GM18519 (cell line): ENCODE measurements around the gene GAPDH.
"Not testable (repeated sequence)": the region's sequence is repeated elsewhere in the genome, so short reads cannot be mapped to it uniquely, and the experiment has no call there.

ENCODE experiments used
- ATAC-seq: cut with Tn5 transposase; IDR thresholded peaks from one replicate; pipeline ENCODE4 v1.9.1; 2021; ENCODE audit warnings: mild to moderate bottlenecking, moderate library complexity; ENCODE audit not compliant: unreplicated experiment, low FRiP score

GAPDH gene

DNA sequence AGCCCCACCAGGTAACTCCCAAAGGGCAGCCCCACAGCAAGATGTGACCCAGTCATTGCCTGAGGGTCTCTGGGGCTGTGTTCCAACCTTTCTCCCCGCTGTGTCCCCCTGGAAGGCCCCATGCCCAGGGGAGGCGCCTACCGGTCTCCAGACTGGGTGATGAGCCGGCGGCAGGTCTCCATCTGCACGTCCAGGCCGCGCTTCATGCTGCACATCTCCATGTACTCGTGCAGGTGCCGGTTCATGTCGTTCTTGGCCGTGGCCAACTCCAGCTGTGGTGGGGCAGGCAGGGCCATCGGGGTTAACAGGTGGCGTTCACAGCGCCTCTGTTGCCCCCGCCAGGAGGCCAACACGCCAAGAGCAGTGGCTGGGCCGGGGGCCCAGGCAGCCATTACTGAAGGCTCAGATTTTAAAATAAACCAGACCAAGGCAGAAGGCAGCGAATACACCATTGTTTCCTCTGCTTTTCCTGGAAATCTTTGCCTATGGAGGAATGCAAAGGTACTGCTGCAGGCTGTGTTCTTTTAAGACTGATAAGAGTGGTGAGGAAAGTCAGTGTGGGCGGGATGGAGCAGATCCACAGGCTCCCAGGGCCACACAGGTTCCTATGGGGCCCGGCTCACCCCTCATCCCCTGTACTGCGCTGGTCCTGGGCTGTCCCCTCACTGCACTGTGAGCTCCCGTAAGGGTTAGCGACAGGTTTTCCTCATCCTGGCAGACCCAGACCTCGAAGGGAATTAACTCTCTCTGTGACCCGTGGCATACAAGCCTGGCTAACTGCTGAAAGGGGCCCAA lies 7.3 kb downstream of the GAPDH start:
- ATAC-seq = no peak

DNA sequence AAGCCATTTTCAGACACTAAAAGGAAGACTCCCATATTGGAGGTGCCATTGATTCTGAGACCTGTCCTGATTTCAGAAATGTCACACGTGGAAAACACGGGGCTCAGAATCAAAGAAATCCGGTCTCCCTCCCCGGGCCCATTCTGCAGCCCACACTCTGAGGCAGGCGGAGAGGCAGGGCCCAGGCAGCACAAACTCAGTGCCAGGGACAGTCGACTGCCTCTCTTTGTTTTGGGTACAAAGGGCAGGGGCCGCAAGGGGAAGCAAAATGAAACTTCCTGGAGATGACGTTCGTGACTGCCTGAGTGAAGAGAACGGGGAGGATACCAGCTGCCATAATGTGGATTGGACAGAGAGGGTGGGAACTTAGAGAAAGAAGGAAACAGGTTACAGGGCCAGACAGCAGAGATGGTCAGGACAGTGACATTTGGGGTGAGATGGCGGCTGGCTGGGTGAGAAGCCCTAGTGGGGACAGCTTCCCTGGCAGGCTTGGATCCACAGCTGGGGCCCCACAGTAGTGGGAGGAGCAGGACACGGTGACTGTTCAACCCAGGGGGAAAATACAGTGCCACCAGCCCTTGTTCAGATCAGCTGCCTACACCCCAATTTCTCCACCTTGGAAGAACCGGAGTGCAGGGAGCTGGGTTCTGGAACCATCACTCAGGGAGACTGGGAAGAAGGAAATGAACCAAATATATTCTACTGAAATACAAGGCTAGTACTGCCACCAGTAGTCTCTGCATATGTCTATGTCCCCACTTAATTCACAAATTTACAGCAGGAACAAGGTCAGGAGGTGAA lies 8.1 kb downstream of the GAPDH start:
- no peak for ATAC-seq

DNA sequence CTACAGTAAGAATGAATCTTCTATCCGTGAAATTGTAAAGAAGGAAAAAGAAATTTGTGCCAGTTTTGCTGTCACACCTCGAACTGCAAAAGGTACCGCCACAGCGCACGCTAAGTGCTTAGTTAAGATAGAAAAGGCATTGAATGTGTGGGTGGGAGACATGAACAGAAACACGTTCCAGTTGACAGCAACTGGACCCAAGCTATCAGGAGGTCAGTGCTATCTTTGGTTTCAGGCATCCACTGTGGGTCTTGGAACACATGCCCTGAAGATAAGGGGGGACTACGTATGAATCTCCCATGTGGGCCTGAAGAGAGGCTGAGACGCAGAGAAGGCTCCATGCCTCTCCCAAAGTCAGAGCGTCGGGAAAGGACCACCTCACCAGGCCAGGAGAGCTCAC lies 11.7 kb downstream of the GAPDH start:
- no peak for ATAC-seq

DNA sequence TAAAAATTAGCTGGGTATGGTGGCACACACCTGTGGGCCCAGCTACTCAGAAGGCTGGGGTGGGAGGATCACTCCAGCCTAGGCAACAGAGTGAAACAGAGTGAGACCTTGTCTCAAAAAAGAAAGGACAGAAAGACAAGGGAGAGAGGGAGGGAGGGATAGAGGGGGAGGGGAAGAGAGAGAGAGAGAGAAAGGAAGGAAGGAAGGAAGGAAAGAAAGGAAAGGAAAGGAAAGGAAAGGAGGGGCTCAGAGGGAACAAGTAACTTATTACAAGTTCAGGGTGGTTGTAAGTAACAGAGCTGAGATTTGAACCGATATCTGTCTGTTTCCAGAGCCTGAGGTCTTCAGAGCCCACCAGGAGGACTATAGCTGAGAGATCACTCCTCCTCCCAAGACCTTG lies 13.2 kb downstream of the GAPDH start:
- ATAC-seq = no peak

DNA sequence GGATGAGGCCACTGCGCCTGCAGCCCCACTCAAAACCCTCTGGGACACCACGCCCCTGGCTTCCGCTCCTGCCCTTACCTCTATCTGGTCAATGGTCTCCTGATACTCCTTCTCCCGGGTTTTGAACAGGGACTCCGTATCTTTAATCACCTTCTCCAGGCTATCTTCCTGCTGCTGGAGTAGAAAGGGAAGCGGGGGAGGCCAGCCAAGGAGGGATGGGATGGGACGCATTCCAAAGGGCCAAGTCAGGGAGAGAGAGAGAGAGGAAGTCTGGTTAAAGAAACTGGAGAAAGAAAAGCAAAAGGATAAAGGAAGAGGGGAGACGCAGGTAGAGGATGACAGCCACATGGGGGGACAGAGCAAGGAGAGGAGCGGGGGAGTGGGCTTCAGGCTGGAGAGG lies 13.7 kb downstream of the GAPDH start:
- ATAC-seq = no peak

DNA sequence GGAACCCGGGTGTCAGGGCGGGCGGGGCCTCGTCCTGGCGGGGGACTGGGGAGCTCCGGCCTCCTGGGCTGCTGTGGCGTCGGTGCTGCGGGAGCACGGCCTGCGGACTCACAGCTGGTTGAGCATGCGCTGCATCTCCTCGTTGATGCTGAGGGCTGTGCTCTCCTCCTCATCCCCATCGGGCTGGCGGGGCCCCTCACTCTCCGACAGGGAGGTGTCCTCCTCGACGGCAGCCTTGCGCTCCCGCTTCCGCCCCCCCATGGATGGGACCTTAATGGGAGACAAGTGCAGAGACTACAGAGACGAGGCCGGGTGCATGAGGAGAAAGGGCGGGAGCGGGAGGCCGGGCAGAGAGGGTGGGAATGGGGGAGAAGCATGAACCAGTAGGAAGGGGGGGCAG lies 14.2 kb downstream of the GAPDH start:
- ATAC-seq = no peak

DNA sequence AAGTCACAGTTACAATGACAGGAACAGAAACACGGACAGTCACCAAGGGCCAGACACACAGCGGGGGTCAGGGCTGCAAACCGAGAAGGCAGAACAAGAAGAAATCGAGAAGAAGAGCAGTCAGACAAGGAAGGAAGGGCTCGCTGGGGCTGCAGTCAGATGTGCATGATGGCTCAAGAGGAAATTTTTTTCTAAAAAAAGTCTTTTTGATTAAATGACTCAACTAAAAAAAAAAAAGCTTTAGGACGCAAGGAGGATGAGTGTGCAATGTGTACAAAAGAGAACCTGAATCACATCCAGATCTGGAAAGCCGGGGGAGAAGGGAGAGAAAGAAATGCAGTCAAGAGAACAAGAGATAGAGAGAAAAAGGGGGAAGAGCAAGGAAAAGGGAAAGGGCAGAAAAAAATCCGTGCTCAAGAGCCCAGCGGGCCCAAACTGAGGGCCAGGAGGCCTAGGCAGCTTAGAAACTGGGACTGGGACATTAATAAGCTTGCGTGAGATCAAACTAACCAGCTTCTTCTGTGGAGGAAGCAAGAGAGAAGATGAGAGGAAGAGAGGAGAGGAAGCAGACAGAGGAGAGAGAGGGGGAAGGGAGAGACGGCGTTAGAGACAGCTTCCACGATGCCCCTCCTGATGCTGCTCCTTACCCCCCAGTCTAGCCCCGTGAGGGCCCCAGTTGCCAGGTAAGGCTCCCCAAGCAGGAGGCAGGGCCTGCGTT lies 14.8 kb downstream of the GAPDH start:
- ATAC-seq = no peak

DNA sequence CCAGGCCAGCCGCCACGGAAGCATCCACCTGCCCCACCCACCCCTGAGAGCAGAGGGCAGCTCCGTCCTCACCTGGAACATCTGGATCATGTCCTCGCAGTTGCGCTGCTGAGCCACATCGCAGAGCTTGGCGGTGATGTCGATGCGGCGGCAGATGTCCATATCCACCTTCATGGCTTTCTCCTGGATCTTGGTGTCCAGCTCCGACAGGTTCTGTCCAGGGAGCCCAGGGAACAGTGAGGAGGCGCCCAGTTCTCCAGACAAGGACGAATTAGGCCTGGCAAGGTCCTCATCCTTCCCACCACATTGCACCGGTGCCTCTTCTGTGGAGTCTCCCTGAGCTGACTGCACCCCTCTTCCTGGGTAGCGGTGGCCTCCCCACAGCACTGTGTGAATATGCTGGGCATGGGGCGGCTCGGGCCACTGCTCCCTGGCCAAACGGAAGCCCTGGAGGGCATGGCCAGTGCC lies 15.4 kb downstream of the GAPDH start:
- ATAC-seq = no peak

DNA sequence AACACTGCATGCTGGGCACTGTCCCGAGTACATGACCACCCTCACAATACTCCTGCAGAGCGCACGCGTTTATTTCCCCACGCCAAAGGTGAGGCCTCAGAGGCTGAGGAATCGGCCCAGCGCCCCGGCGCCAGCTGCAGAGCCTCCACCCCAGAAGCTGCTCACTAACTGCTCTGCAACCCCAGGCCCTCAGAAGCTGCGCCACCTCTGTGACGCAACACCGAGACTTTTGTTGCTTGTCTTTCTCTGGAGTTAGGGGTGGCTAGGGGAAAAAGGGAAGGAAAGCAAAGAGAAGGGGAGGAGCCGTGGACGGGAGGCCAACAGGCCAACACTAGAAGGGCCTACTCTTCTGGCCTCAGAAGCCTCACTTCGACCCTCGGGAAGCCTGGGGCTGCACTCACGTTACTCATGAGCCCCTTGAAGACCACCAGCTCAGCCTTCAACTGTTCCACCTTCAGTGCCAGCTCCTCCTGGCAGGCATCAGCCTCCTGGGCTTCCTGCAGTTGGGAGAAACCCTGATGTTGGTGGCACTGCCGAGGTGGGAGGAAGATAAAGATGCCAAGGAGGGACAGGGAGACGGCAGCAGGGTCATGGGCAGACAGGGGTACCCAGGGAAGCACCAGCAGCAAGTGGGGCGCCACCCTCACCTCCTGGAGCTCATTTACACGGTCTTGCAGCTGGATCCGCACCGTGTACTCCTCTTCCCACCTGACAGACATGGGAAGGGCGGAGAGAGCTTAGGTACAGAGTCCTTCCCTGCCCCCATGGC lies 16.2 kb downstream of the GAPDH start:
- ATAC-seq = no peak

DNA sequence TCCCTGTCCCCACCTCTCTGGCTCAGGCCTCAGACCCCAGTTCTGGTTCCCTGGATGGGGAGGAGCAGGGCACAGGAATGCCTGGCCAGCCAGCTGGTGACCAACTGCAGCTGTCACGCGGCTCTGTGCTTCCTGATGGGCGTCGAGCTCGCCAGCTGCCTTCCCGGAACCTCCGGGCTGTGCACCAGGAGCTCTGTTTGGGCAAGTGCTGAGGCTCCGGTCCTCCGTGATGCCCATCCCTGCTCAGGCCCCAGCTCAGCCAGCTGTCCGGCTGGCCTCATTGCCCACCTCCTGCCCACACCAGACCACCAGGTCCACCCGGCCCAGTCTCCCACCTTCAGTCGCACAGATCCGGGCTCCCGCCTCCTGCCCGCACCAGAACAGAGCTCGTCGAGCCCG lies 16.7 kb downstream of the GAPDH start:
- ATAC-seq = no peak

DNA sequence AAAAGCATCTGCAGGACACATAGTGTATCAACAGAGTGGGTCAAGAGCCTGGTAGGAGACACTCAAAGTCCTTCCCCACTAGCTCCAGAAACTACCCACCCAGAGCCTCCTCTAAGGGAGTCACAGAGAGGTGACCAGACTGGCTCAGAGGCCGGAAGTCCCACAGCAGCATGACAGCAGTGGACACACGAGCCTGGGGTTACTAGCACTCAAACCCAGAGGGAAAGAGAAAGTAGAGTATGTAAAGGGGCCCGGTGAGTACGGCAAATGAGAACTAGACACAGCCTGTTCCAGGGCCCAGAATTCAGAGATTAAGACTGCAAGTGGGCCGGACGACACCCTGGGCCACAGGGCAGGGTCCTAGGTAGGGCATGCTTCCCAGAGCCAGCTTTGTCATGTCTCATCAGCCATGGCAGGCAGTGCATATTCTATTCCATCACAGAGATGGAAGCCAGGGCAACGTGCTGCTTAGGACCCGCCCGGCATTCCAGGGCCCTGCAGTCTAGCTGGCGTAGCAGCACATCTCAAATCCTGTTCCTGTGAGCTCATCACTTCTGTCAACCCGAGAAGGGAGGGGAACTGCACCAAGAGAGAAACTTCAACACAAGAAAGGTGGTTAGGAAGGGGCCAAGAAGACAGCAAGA lies 17.3 kb downstream of the GAPDH start:
- ATAC-seq = no peak

DNA sequence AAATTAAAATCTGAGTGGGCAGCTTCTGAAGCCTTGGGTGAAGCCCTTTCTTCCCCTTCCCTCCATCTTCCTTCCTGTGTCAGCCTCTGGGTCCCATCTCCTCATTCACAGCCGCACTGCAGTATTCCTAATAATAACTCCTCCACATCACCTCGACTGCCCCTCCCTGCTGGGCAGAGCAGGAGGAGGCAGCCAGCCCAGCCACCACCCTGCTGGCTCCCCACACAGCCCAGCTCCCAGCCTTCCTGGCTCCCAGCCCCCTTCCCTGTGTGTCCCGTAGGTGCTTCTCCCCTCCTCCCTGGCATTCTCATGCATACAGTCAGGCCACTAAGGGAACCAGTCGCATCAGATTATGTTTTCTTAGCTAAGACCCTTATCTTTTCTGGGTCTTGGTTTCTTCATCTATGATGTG lies 17.8 kb downstream of the GAPDH start:
- no peak for ATAC-seq

DNA sequence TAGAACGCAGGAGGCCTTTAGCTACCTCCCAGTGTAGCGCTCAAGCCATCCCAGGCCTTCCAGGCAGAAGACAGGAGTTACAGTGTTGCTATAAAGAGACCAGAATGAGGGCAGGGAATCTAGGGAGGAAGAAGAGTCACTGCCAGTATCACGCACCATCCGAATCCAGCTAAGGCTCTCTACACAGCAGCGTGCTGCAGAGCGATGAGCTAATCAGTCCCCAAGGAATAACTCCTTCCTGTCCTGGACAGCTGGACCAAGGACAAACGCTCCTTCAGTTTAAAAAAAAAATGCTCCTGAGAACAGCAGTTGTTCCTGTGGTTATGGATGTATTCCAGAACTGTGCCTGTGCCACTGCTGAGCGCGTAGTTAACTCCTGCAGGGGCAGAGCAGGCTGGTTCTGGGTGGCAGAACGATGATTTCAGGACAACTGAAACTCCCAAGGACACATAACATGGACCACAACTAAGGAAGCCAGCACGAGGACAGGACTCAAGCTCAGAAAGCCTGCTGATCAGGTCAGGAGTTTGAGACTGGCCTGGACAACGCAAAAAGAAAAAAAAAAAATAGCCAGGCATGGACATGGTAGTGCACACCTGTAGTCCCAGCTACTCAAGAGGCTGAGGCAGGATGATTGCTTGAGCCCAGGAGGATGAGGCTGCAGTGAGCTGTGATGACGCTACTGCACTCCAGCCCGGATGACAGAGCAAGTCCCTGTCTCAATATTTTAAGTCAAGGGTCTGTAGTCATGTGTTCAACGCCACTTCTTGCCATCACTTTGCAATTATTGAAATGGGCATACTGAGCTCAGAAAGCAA lies 18.9 kb downstream of the GAPDH start:
- no peak for ATAC-seq

DNA sequence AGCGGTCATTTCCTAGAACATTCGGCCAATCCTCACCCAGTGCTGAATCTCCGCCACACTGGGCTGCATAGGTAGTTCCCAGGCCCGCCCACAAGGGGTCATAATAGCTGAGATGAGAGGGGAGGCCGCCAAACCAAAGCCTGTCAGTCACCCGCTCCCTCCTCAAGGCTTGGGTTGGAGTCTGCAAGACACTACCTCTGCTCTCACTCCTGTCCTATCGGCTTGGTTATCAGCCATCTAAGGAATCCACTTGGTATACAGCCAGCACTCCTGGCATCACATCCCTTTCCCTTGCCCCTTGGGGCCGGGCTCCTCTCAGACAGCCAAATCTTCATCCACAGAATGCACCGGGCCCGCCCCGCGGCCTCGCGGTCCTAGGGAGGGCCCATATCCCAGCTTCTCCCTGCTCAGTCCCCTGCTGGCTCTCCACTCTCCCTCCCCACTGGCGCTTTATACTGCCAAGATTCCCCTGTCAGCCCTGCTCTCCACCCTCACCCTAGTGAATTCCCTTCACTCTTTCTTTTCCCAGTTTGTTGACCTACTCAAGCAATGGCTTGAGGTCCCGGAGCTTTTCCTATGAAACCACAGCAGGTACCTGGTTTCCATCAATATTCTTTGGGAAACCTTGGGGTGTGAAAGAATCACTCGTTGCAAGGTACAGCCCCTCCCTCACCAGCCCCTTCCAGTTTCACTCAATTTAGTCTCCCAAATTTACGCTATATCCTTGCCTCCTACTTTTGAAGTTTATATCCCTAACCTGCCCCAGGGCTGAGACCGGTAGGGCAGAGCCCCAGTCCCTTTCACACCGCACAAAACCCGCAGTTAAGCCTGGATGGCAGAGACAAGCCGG lies 20.1 kb downstream of the GAPDH start:
- ATAC-seq = no peak

DNA sequence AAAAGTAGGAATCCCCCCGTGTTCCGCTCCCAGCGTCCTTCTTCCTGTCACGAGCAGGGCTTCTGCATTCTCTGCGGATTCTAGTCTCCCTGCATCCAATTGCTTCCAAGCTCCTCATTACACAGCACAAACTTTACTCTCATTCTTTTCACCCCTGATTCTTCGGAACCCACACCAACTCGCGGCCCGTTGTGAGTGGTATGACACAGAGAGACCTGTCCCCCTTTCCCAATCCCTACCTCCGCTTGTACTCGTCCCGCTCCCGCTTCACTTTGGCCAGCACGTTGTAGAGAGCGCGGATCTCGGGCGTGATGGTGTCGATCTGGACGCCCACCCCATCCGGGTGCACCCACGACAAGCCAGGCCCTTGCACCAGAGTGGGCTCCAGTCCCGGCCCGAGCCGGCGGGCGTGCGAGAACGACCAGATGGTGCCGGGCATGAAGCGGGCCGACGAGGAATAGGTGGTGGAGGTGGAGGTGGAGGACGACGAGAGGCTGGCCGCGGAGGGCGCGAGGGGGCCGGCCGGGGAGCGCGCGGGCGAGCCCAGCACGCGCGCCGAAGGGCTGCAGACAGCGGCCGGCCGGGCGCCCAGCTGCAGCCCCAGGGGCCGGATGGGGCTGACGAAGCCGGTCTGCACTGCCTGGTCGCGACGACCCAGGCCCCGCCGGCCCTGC lies 20.8 kb downstream of the GAPDH start:
- ATAC-seq = no peak

DNA sequence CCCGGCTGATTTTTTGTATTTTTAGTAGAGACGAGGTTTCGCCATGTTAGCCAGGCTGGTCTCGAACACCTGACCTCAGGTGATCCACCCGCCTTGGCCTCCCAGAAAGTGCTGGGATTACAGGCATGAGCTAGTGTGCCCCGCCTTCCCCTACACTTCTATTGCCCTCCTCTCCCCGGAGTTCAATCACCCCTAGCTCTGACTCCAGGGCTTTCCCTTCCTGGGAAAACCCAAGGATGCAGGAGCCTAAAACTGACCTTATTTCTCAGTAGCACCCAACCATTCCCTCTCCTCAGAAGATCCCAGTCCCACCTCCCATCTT lies 22.1 kb downstream of the GAPDH start:
- not testable (repeated sequence) for ATAC-seq

DNA sequence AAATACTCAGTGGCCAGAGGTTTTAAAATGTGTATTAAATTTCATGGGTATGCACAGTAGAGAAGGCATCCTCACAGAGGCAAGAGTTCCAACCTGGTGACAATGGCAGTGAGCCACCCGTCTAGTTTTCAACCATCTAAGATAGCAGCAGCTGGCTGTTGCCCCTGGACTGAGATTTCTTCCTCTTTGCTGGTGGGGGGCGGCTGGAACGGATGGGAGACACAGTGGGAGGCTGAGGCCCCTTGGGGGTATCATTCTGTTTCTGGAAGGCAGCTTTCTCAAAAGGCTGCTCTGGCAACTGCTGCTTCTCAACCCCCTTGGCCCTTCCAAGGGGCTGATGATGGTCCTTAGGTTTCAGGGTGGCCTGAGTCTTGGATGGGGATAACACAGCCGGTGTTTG lies 22.5 kb downstream of the GAPDH start:
- ATAC-seq = no peak
